BJ (cell line): ENCODE results near the gene ADAM15. TPM values are rescaled to one million over a fixed set of nuclear protein-coding genes. Genes with fewer than 3 reads are reported as not detected.

Experiments
- CTCF ChIA-PET: fragments of 350-600 bp; formaldehyde crosslinking; extraction: SDS; loops from one replicate; lab custom pipeline; 2021; ENCODE audit warnings: antibody characterized with exemption, inconsistent platforms; lab: Yijun Ruan, JAX
- POLR2A ChIA-PET: fragments of 300-600 bp; sonication (Branson Sonifier 250); formaldehyde crosslinking; extraction: SDS; loops from one replicate; lab custom pipeline; 2021; ENCODE audit warnings: antibody characterized with exemption; lab: Charles Lee
- DNase-seq: peaks from one replicate; pipeline ENCODE4 v3.0.0-alpha.2; 2011; ENCODE audit warnings: low read depth
- H3K27me3 ChIP-seq: 2 replicates; pipeline ENCODE4 v1.6.0; 2011; ENCODE audit warnings: low read length; ENCODE audit not compliant: control insufficient read depth, insufficient read depth
- H3K36me3 ChIP-seq: 2 replicates; pipeline ENCODE4 v1.5.1; 2011; ENCODE audit warnings: low read length; ENCODE audit not compliant: control insufficient read depth, insufficient read depth
- H3K4me3 ChIP-seq: 2 replicates; pipeline ENCODE4 v1.5.1; 2011; ENCODE audit warnings: low read depth, mild to moderate bottlenecking, control low read depth, low read length
- CTCF ChIP-seq: IDR thresholded peaks from 2 replicates; pipeline ENCODE4 v1.5.1; 2011; ENCODE audit warnings: low read depth, mild to moderate bottlenecking, control low read depth, inconsistent platforms, low read length, moderate library complexity; ENCODE audit not compliant: insufficient read depth
- polyA plus RNA-seq: library from polyadenylated mRNA; depleted of rRNA; stranded (reverse); fragments of >200 nt; gene quantifications from 2 replicates; pipeline ENCODE4 v1.2.3, GENCODE V29; 2011

ADAM15 gene
- polyA plus RNA-seq, 1 experiment, result 88.8 TPM

DNA sequence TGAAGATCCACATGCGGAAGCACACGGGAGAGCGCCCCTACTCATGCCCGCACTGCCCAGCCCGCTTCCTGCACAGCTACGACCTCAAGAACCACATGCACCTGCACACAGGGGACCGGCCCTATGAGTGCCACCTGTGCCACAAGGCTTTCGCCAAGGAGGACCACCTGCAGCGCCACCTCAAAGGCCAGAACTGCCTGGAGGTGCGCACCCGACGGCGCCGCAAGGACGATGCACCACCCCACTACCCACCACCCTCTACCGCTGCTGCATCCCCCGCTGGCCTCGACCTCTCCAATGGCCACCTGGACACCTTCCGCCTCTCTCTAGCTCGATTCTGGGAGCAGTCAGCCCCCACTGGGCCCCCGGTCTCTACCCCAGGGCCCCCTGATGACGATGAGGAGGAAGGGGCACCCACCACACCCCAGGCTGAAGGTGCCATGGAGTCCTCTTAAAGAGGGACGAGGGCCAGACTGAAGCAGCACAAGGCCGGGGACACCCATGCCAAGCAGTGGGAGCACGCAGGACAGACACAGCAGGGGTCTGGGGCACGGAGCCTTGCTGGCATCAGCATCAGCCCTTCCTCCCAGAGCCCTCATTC lies 34.8 kb upstream of the ADAM15 start:
- TF ChIP-seq CTCF, result no peak
- ChIA-PET POLR2A (no interaction called here), CTCF (interaction anchor here (1.1 to 10.2 kb wide), 18 partner anchors 9 to 80 kb away, joined by 3 to 95 read pairs (median 8); partner anchors contain the start of genes ADAM15, DCST1, DCST2 and LENEP)
- DNase-seq, result no peak
- no peaks in the 10 kb centered on the region for H3K27me3 ChIP-seq
- H3K4me3 ChIP-seq, result no peak overlapping the region
- peaks cover 8% of the 10 kb centered on the region for H3K36me3 ChIP-seq

DNA sequence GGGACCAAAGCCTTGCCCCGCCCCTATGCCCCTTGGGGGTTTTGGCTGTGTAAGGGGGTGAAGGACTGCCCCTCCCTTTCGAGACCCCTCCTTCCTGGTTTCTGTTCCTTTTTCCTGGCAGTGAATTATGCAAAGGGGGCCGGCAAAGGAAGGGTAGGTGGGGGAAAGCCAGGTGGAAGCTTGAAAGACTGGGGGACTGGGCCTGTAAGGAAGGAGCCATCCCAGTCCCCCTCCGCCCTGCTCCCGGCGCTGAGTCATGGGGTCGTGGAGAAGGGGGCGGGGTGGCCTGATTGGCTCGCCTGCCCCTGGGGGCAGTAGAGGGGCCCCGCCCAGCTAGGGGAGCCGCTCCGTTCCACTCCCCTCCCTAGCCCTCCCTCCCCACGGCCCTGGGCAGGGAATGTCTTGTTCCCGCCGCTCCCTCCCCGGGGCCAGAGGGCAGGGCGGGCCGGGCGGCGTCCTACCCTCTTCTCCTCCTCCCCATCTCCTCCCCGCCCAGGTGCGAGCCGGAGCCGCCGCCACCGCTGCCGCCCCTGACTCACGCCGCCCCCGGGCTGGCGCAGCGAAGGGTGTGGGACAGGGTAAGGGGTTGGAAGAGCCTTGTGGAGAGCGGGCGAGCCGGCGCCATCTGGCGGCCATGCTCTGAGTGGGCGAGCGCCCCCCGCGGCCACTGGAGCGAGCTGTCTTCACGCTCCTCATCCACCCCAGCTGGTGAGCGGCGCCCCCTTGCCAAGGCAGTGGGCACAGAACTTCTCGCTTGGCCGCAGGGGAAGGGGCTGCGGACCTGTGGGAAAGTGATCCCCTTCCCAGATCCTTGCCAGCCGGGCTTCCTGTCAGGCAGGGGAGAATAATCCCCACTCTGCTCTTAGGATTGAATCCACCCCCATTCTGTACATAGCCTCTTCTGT lies 33.8 kb upstream of the ADAM15 start:
- POLR2A ChIA-PET, result interaction anchor here (0.8 kb wide), 1 partner anchor 53 kb away, joined by 3 read pairs; no protein-coding TSS in a partner anchor
- Histone ChIP-seq H3K4me3 (peak overlapping the region; percentile 40), H3K36me3 (peaks cover 8% of the 10 kb centered on the region; the same call in 1 of the 2 replicates), H3K27me3 (no peaks in the 10 kb centered on the region)
- CTCF ChIA-PET, result interaction anchor here (0.5 to 10.2 kb wide), 36 partner anchors 8 to 458 kb away, joined by 3 to 95 read pairs (median 4); partner anchors contain the start of genes DCST1, DCST2, EFNA3 and FLAD1
- peak; percentile 55 for DNase-seq
- peak; percentile 99 for TF ChIP-seq CTCF

- Histone ChIP-seq H3K36me3 (peaks cover 8% of the 10 kb centered on the region; the same call in 1 of the 2 replicates), H3K4me3 (no peak overlapping the region), H3K27me3 (no peaks in the 10 kb centered on the region)
- no peak for DNase-seq
- CTCF ChIA-PET, result interaction anchor here (0.6 to 10.2 kb wide), 31 partner anchors 12 to 458 kb away, joined by 3 to 95 read pairs (median 5); partner anchors contain the start of genes DCST1, DCST2, EFNA3 and FLAD1
- POLR2A ChIA-PET, result interaction anchor here (0.8 kb wide), 1 partner anchor 53 kb away, joined by 3 read pairs; no protein-coding TSS in a partner anchor
- no peak for TF ChIP-seq CTCF
Observed at GRCh38 chr1:155017946-155018316, 33.2 kb upstream of the ADAM15 start.

- no peak for DNase-seq
- Histone ChIP-seq H3K4me3 (no peak overlapping the region), H3K27me3 (no peaks in the 10 kb centered on the region), H3K36me3 (peaks cover 8% of the 10 kb centered on the region; the same call in 1 of the 2 replicates)
- no peak for TF ChIP-seq CTCF
- ChIA-PET POLR2A (no interaction called here), CTCF (interaction anchor here (0.6 to 10.2 kb wide), 14 partner anchors 14 to 73 kb away, joined by 3 to 95 read pairs (median 6); partner anchors contain the start of genes EFNA3, LENEP, PBXIP1 and PYGO2)
Observed at GRCh38 chr1:155018617-155019348, 32.3 kb upstream of the ADAM15 start.
